Gastrocnemius medialis (tissue), 4 donors: ENCODE results near the gene CAPN8. TPM values are rescaled to one million over a fixed set of nuclear protein-coding genes. Genes with fewer than 3 reads are reported as not detected.

Experiments
- ATAC-seq, 2 donors: fragments of 150-250 bp; one replicate each; pipeline ENCODE4 v1.9.1; 2016
- DNase-seq, 2 donors: peaks; one replicate each; pipeline ENCODE4 v3.0.0-alpha.2; 2019
- H3K27ac ChIP-seq, 4 donors: fragments of 200-600 bp; sonication (generic); 1 replicate in 1 of 4; 2 replicates in 3 of 4; pipeline ENCODE4 v1.5.1; 2016 to 2018; ENCODE audit warnings: mild to moderate bottlenecking in 2 of 4, moderate library complexity in 1 of 4
- H3K27me3 ChIP-seq, 3 donors: fragments of 200-600 bp; sonication (generic) in 2 of 3; 1 replicate in 1 of 3; 2 replicates in 2 of 3; pipeline versions ENCODE4 v1.5.1 to v1.6.0; 2016 to 2019; ENCODE audit warnings: mild to moderate bottlenecking in 1 of 3, moderate library complexity in 1 of 3
- H3K36me3 ChIP-seq, 2 donors: fragments of 200-600 bp; sonication (generic) in 1 of 2; one replicate each; pipeline ENCODE4 v1.5.1; 2017 to 2018
- H3K4me1 ChIP-seq, 2 donors: fragments of 200-600 bp; sonication (generic) in 1 of 2; one replicate each; pipeline ENCODE4 v1.5.1; 2016 to 2017; ENCODE audit warnings: mild to moderate bottlenecking in 2 of 2
- H3K4me3 ChIP-seq, 4 donors: fragments of 200-600 bp; sonication (generic) in 3 of 4; 1 replicate in 1 of 4; 2 replicates in 3 of 4; pipeline ENCODE4 v1.5.1; 2016 to 2019; ENCODE audit warnings: mild to moderate bottlenecking in 2 of 4
- H3K9me3 ChIP-seq, 3 donors: fragments of 200-600 bp; sonication (generic) in 2 of 3; 1 replicate in 1 of 3; 2 replicates in 2 of 3; pipeline ENCODE4 v1.5.1; 2016 to 2019
- CTCF ChIP-seq, 5 experiments: fragments of 450-650 bp in 3 of 5; fragments of 200-600 bp in 2 of 5; sonication (generic) in 2 of 5; IDR thresholded peaks in 4 of 5; conservative IDR thresholded peaks in 1 of 5; 1 replicate in 4 of 5; 2 replicates in 1 of 5; pipeline ENCODE4 v1.5.1; 2016 to 2019; ENCODE audit warnings: antibody characterized with exemption in 5 of 5, mild to moderate bottlenecking in 3 of 5, moderate library complexity in 3 of 5
- POLR2A ChIP-seq, 2 donors: fragments of 450-650 bp; IDR thresholded peaks; one replicate each; pipeline ENCODE4 v1.6.1; 2017; ENCODE audit warnings: antibody characterized with exemption in 2 of 2, mild to moderate bottlenecking in 2 of 2, moderate library complexity in 2 of 2
- in situ Hi-C, 4 donors: fragments of 200-750 bp; cut with MboI; loops; one replicate each; pipeline versions ENCODE4 v1.15.0 to v1.8.0; 2017; ENCODE audit warnings: low sequenced_read_pairs in 4 of 4
- intact Hi-C: fragments of 100-400 bp; cut with DNase I; formaldehyde crosslinking; loops from one replicate; pipeline ENCODE4 v1.15.1; 2023; ENCODE audit warnings: low total_unique reads
- total RNA-seq, 4 donors: library from RNA; depleted of rRNA; stranded (reverse); fragments of >200 nt; gene quantifications; one replicate each; pipeline versions ENCODE4 v1.1.0 to v1.2.3, GENCODE V29; 2016

The CAPN8 gene
- total RNA-seq, 4 donors from 2014 or later: 0.46 to 0.85 TPM; not detected in 2

GRCh38 chr1:223639331-223639749 is 26.2 kb downstream of the CAPN8 start:
- intact Hi-C loops (no loop called here), in situ Hi-C loops (no loop called here)
- DNase-seq (no peak), ATAC-seq (no peak)
- TF ChIP-seq POLR2A (IDR thresholded peaks at IDR 0.05): no peak
- no peak for TF ChIP-seq CTCF (IDR thresholded peaks at IDR 0.05 in 4 of 5, conservative IDR thresholded peaks at IDR 0.05 in 1 of 5)
- H3K4me3 ChIP-seq: no peak overlapping the region
- no peaks in the 10 kb centered on the region for H3K9me3 ChIP-seq
- no peak overlapping the region for H3K27ac ChIP-seq
- H3K27me3 ChIP-seq: no peaks in the 10 kb centered on the region
- no peaks in the 10 kb centered on the region for H3K4me1 ChIP-seq
- H3K36me3 ChIP-seq: no peaks in the 10 kb centered on the region

- in situ Hi-C loops (no loop called here), intact Hi-C loops (no loop called here)
- Histone ChIP-seq H3K36me3 (no peaks in the 10 kb centered on the region), H3K9me3 (no peaks in the 10 kb centered on the region), H3K27me3 (no peaks in the 10 kb centered on the region), H3K27ac (no peak overlapping the region), H3K4me3 (no peak overlapping the region), H3K4me1 (no peaks in the 10 kb centered on the region)
- ATAC-seq: no peak
- TF ChIP-seq CTCF (IDR thresholded peaks at IDR 0.05 in 4 of 5, conservative IDR thresholded peaks at IDR 0.05 in 1 of 5): no peak
- no peak for TF ChIP-seq POLR2A (IDR thresholded peaks at IDR 0.05)
- DNase-seq: no peak
Observed at GRCh38 chr1:223635236-223635635, 30.3 kb downstream of the CAPN8 start.

- H3K27me3 ChIP-seq: no peaks in the 10 kb centered on the region
- H3K4me1 ChIP-seq: no peaks in the 10 kb centered on the region
- in situ Hi-C loops (no loop called here), intact Hi-C loops (no loop called here)
- H3K4me3 ChIP-seq: no peak overlapping the region
- no peak for DNase-seq
- H3K9me3 ChIP-seq: no peaks in the 10 kb centered on the region
- no peaks in the 10 kb centered on the region for H3K36me3 ChIP-seq
- no peak overlapping the region for H3K27ac ChIP-seq
- no peak for ATAC-seq
- TF ChIP-seq POLR2A (IDR thresholded peaks at IDR 0.05) (no peak), CTCF (IDR thresholded peaks at IDR 0.05 in 4 of 5, conservative IDR thresholded peaks at IDR 0.05 in 1 of 5) (no peak)
Observed at GRCh38 chr1:223634423-223634822, 31.1 kb downstream of the CAPN8 start.

- Histone ChIP-seq H3K4me1 (no peaks in the 10 kb centered on the region), H3K9me3 (no peaks in the 10 kb centered on the region), H3K27ac (no peak overlapping the region), H3K27me3 (no peaks in the 10 kb centered on the region), H3K4me3 (no peak overlapping the region), H3K36me3 (no peaks in the 10 kb centered on the region)
- in situ Hi-C loops: no loop called here
- TF ChIP-seq POLR2A (IDR thresholded peaks at IDR 0.05) (no peak), CTCF (IDR thresholded peaks at IDR 0.05 in 4 of 5, conservative IDR thresholded peaks at IDR 0.05 in 1 of 5) (no peak)
- intact Hi-C loops: no loop called here
- no peak for ATAC-seq
- no peak for DNase-seq
Observed at GRCh38 chr1:223631956-223632355, 33.5 kb downstream of the CAPN8 start.

GRCh38 chr1:223631473-223631872 is 34.0 kb downstream of the CAPN8 start:
- no peak for ATAC-seq

More at GRCh38 chr1:223631473-223631872, 34.0 kb downstream of the CAPN8 start:
- no peak overlapping the region for H3K4me3 ChIP-seq
- no peaks in the 10 kb centered on the region for H3K27me3 ChIP-seq
- H3K9me3 ChIP-seq: no peaks in the 10 kb centered on the region
- TF ChIP-seq POLR2A (IDR thresholded peaks at IDR 0.05) (no peak), CTCF (IDR thresholded peaks at IDR 0.05 in 4 of 5, conservative IDR thresholded peaks at IDR 0.05 in 1 of 5) (no peak)
- in situ Hi-C loops: no loop called here
- intact Hi-C loops: no loop called here
- no peaks in the 10 kb centered on the region for H3K4me1 ChIP-seq
- no peak overlapping the region for H3K27ac ChIP-seq
- no peaks in the 10 kb centered on the region for H3K36me3 ChIP-seq
- no peak for DNase-seq
